Fibroblast of skin of left biceps (primary cell): ENCODE measurements around the gene MBOAT2.

Experiments used
- DNase-seq, 2 experiments: peaks; one replicate each; pipeline ENCODE4 v3.0.0-alpha.2; 2013; ENCODE audit warnings: low read depth in 2 of 2

MBOAT2 gene

GRCh38 chr2:9018109-9018508 lies 14.6 kb upstream of the MBOAT2 start:
- no peak for DNase-seq

- DNase-seq, result no peak
Observed at GRCh38 chr2:9017411-9017810, 13.9 kb upstream of the MBOAT2 start.

- DNase-seq, result no peak
Observed at GRCh38 chr2:9015998-9016397, 12.5 kb upstream of the MBOAT2 start.

- DNase-seq, result no peak
Observed at GRCh38 chr2:9013403-9013802, 9.9 kb upstream of the MBOAT2 start.

- DNase-seq, result peak; percentile 78 to 82
Observed at GRCh38 chr2:9010866-9011265, 7.4 kb upstream of the MBOAT2 start.

- no peak for DNase-seq
Observed at GRCh38 chr2:9008951-9009664, 5.6 kb upstream of the MBOAT2 start.

- no peak for DNase-seq
Observed at GRCh38 chr2:9006368-9006767, 2.9 kb upstream of the MBOAT2 start.

- DNase-seq, result no peak
Observed at GRCh38 chr2:9004338-9005204, 1.1 kb upstream of the MBOAT2 start.

- DNase-seq, result no peak
Observed at GRCh38 chr2:9003366-9003615, 193 bp downstream of the MBOAT2 start.

GRCh38 chr2:9002637-9003365 lies 683 bp downstream of the MBOAT2 start:
- DNase-seq, result no peak

GRCh38 chr2:9002313-9002636 lies 1.2 kb downstream of the MBOAT2 start:
- DNase-seq, result no peak

- no peak for DNase-seq
Observed at GRCh38 chr2:9001778-9002177, 1.7 kb downstream of the MBOAT2 start.

- DNase-seq, result no peak
Observed at GRCh38 chr2:9001229-9001628, 2.3 kb downstream of the MBOAT2 start.

GRCh38 chr2:9000442-9000841 lies 3.0 kb downstream of the MBOAT2 start:
- no peak for DNase-seq

- no peak for DNase-seq
Observed at GRCh38 chr2:8999797-9000196, 3.7 kb downstream of the MBOAT2 start.

- DNase-seq, result no peak
Observed at GRCh38 chr2:8999102-8999446, 4.4 kb downstream of the MBOAT2 start.

GRCh38 chr2:8998418-8999101 lies 4.9 kb downstream of the MBOAT2 start:
- no peak for DNase-seq

- DNase-seq, result no peak
Observed at GRCh38 chr2:8997631-8998030, 5.9 kb downstream of the MBOAT2 start.

GRCh38 chr2:8997108-8997507 lies 6.4 kb downstream of the MBOAT2 start:
- DNase-seq, result no peak

- no peak for DNase-seq
Observed at GRCh38 chr2:8996006-8996405, 7.5 kb downstream of the MBOAT2 start.

GRCh38 chr2:8994386-8994785 lies 9.1 kb downstream of the MBOAT2 start:
- no peak for DNase-seq

GRCh38 chr2:8993902-8994278 lies 9.6 kb downstream of the MBOAT2 start:
- no peak for DNase-seq
